ENCODE measurements around the gene TOMM70. TPM values are rescaled to one million over a fixed set of nuclear protein-coding genes. Genes with fewer than 3 reads are reported as not detected.

Gene TOMM70
- total RNA-seq, 1 donor from 2014 or later: 31.3 TPM

DNA sequence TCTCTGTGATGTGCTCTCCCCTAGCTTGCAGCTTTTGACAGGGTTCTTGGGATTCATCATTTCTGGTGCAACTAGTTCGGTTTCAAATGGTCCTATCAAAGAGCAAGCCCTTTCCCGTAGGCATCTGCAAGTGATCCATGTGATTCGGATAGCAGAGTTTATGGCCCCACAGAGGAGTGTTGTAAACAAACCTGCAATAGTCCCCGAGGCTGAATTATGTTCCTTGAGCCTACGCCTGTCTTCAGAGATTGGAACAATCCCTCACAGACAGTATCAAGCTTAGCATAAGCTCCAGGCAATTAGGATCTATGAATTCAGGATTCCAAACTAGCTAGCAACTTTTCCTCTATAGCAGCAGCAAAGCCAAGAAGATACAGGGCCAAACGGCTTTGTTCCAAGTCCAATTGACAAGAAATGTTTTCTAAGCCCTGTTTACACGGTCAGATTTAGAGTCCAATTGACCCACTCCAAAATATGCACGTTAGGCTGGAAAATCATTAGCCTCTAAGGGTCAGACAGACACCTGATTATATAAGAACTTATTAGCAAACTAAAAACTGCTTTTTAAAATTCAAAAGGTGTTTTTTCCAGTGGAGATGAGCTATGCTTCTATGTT is 25.3 kb upstream of the TOMM70 start:
- no peak for ATAC-seq
- Histone ChIP-seq H3K27me3 (ENCODE audit: low read depth) (no peaks in the 10 kb centered on the region), H3K4me3 (no peak overlapping the region), H3K4me1 (no peaks in the 10 kb centered on the region), H3K27ac (no peak overlapping the region), H3K36me3 (no peaks in the 10 kb centered on the region), H3K9me3 (no peaks in the 10 kb centered on the region)
- TF ChIP-seq, protein P1, sequence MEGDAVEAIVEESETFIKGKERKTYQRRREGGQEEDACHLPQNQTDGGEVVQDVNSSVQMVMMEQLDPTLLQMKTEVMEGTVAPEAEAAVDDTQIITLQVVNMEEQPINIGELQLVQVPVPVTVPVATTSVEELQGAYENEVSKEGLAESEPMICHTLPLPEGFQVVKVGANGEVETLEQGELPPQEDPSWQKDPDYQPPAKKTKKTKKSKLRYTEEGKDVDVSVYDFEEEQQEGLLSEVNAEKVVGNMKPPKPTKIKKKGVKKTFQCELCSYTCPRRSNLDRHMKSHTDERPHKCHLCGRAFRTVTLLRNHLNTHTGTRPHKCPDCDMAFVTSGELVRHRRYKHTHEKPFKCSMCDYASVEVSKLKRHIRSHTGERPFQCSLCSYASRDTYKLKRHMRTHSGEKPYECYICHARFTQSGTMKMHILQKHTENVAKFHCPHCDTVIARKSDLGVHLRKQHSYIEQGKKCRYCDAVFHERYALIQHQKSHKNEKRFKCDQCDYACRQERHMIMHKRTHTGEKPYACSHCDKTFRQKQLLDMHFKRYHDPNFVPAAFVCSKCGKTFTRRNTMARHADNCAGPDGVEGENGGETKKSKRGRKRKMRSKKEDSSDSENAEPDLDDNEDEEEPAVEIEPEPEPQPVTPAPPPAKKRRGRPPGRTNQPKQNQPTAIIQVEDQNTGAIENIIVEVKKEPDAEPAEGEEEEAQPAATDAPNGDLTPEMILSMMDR (IDR thresholded peaks at IDR 0.05): no peak
- intact Hi-C loops (cut with DNase I): no loop called here
- no peak for DNase-seq

DNA sequence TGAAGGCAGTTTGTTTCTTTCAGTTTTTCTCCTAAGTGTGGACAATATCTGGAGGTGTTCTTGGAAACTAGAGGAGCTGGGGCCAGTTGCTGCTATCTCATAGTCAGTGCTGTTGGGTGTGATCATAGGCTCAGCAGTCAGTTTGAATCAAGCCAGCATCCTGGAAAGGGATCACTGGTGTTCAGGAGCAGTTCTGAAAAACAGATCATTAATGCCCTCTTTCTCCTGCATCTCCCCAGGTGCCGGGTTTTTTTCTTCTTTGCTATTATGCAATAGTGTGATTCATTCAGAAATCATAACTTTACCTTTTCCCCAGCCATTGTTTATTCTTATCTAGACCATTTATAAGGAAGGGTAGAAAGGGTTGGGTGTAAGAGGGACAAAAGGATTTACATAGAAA is 24.4 kb upstream of the TOMM70 start:
- no peak overlapping the region for H3K27ac ChIP-seq
- DNase-seq (no peak), ATAC-seq (no peak)
- intact Hi-C loops (cut with DNase I): no loop called here
- H3K36me3 ChIP-seq: no peaks in the 10 kb centered on the region
- H3K9me3 ChIP-seq: no peaks in the 10 kb centered on the region
- H3K27me3 ChIP-seq (ENCODE audit: low read depth): no peaks in the 10 kb centered on the region
- no peak overlapping the region for H3K4me3 ChIP-seq
- TF ChIP-seq, protein P1 (IDR thresholded peaks at IDR 0.05): no peak
- no peaks in the 10 kb centered on the region for H3K4me1 ChIP-seq

DNA sequence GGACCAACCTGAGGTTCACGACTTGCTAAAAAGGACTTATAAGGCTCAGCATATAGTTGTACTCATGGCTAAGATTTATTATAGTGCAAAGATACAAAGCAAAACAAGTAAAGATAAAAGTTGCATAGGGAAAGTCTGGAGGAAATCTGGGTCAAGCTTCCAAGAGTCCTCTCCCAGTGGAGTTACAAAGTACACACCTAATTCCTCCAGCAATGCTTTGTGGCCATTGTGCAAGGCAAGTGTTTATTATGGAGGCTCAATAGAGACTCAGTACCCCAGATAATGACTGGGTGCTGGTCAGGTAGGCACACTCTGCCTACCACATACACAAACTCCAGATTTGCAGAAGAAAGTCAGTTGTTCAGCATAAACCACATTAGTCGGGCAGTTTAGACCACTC is 23.4 kb upstream of the TOMM70 start:
- ATAC-seq: no peak
- Histone ChIP-seq H3K4me1 (no peaks in the 10 kb centered on the region), H3K27ac (no peak overlapping the region), H3K27me3 (ENCODE audit: low read depth) (no peaks in the 10 kb centered on the region), H3K4me3 (no peak overlapping the region), H3K9me3 (no peaks in the 10 kb centered on the region), H3K36me3 (no peaks in the 10 kb centered on the region)
- intact Hi-C loops (cut with DNase I): no loop called here
- no peak for DNase-seq
- TF ChIP-seq, protein P1 (IDR thresholded peaks at IDR 0.05): no peak

DNA sequence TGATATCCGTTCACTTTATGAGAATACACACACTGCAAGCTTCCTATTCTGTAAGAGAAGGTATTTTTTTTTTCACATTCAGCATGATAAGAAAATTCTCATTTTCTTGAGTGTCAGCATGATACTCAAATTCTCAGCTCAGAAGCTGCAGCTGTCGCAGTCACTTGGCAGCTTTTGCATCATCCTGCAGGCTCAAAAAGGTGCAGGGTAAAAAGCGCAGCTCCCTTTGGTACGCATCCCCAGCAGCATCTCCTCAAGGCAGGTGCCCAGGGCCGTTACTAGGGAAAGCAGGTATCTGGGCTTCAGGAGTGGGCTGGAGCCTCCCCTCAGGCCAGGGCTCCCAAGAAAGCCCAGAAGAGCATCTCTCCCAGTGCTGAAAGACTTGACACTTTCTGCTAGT is 22.7 kb upstream of the TOMM70 start:
- Histone ChIP-seq H3K36me3 (no peaks in the 10 kb centered on the region), H3K4me3 (no peak overlapping the region), H3K4me1 (no peaks in the 10 kb centered on the region), H3K27ac (no peak overlapping the region), H3K9me3 (no peaks in the 10 kb centered on the region), H3K27me3 (ENCODE audit: low read depth) (no peaks in the 10 kb centered on the region)
- intact Hi-C loops (cut with DNase I): no loop called here
- ATAC-seq (no peak), DNase-seq (no peak)
- TF ChIP-seq, protein P1 (IDR thresholded peaks at IDR 0.05): no peak

DNA sequence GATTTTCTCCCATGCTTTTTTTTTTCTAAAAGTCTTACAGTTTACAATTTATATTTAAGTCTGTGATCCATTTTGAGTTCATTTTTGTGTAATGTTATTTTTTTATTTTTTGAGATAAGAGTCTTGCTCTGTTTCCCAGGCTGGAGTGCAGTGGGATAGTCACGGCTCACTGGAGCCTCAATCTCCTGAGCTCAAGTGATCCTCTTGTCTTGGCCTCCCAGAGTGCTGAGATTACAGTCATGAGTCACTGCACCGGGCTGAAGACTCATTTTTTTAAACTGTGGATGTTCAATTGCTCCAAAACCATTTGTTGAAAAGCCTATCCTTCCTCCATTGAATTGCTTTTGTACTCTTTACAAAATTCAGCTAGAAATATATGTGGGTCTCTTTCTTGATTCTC is 20.0 kb upstream of the TOMM70 start:
- H3K9me3 ChIP-seq: no peaks in the 10 kb centered on the region
- intact Hi-C loops (cut with DNase I): no loop called here
- no peak for ATAC-seq

More for the DNA sequence above, 20.0 kb upstream of the TOMM70 start:
- TF ChIP-seq, protein P1 (IDR thresholded peaks at IDR 0.05): no peak
- DNase-seq: no peak
- Histone ChIP-seq H3K27me3 (ENCODE audit: low read depth) (no peaks in the 10 kb centered on the region), H3K36me3 (no peaks in the 10 kb centered on the region), H3K4me1 (no peaks in the 10 kb centered on the region), H3K4me3 (no peak overlapping the region), H3K27ac (no peak overlapping the region)
